Neural crest cell (in vitro differentiated cells): Measurements from ENCODE around the gene ETV2. TPM values are rescaled to one million over a fixed set of nuclear protein-coding genes. Genes with fewer than 3 reads are reported as not detected.

Experiments used
- DNase-seq: peaks from one replicate; pipeline ENCODE4 v3.0.0; 2021; ENCODE audit warnings: low read depth, mixed read lengths, low spot score
- H3K27ac Mint-ChIP-seq: one replicate; pipeline ENCODE4 v1.8.0; 2021; ENCODE audit warnings: mild to moderate bottlenecking, mixed read lengths; ENCODE audit not compliant: unreplicated experiment
- H3K27me3 Mint-ChIP-seq: 2 replicates; pipeline ENCODE4 v1.8.0; 2021; ENCODE audit warnings: low read depth, mild to moderate bottlenecking, mixed read lengths
- H3K36me3 Mint-ChIP-seq: 2 replicates; pipeline ENCODE4 v1.8.0; 2021; ENCODE audit warnings: low read depth, mild to moderate bottlenecking, mixed read lengths
- H3K4me1 Mint-ChIP-seq: 2 replicates; pipeline ENCODE4 v1.8.0; 2021; ENCODE audit warnings: mixed read lengths
- H3K4me3 Mint-ChIP-seq: one replicate; pipeline ENCODE4 v1.8.0; 2021; ENCODE audit warnings: mild to moderate bottlenecking, mixed read lengths
- H3K9me3 Mint-ChIP-seq: 2 replicates; pipeline ENCODE4 v1.8.0; 2021; ENCODE audit warnings: mixed read lengths
- total RNA-seq: library from RNA; stranded (reverse); gene quantifications from 2 replicates; pipeline ENCODE4 v1.2.1, GENCODE V29; 2021
- TF ChIP-seq, protein P1 (sequence below): fragments of 200-600 bp; sonication (generic); conservative IDR thresholded peaks from 2 replicates; pipeline ENCODE4 v1.5.0; 2021; ENCODE audit warnings: antibody characterized with exemption, mild to moderate bottlenecking

Gene ETV2
- total RNA-seq, 1 donor from 2014 or later = 1.8 TPM

DNA sequence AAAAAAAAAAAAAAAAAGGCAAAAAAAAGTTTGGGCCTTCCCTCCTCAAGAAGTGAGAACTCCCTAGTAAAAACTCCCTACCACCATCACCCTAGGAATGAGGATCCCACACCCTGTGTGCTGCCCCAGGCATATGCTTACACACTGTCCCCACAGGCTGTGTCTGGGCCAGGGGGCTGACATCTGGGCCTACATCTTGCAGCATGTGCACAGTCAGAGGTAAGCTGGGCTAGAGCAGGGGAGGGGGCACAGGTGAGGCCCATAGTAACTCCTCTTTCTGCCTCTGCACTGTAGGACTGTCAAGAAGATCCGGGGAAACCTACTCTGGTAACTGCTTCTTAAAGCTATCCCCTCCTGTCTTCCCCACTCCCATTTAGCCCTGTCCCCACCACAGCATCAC, 28.0 kb upstream of the ETV2 start:
- peak overlapping the region; percentile 6 for H3K27ac Mint-ChIP-seq
- H3K27me3 Mint-ChIP-seq = no peaks in the 10 kb centered on the region
- TF ChIP-seq, protein P1, sequence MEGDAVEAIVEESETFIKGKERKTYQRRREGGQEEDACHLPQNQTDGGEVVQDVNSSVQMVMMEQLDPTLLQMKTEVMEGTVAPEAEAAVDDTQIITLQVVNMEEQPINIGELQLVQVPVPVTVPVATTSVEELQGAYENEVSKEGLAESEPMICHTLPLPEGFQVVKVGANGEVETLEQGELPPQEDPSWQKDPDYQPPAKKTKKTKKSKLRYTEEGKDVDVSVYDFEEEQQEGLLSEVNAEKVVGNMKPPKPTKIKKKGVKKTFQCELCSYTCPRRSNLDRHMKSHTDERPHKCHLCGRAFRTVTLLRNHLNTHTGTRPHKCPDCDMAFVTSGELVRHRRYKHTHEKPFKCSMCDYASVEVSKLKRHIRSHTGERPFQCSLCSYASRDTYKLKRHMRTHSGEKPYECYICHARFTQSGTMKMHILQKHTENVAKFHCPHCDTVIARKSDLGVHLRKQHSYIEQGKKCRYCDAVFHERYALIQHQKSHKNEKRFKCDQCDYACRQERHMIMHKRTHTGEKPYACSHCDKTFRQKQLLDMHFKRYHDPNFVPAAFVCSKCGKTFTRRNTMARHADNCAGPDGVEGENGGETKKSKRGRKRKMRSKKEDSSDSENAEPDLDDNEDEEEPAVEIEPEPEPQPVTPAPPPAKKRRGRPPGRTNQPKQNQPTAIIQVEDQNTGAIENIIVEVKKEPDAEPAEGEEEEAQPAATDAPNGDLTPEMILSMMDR = no peak
- peaks cover 11% of the 10 kb centered on the region for H3K4me1 Mint-ChIP-seq
- peaks cover 3% of the 10 kb centered on the region for H3K36me3 Mint-ChIP-seq
- DNase-seq = no peak
- peak overlapping the region; percentile 92 for H3K4me3 Mint-ChIP-seq
- H3K9me3 Mint-ChIP-seq = peaks cover under 1% of the 10 kb centered on the region

DNA sequence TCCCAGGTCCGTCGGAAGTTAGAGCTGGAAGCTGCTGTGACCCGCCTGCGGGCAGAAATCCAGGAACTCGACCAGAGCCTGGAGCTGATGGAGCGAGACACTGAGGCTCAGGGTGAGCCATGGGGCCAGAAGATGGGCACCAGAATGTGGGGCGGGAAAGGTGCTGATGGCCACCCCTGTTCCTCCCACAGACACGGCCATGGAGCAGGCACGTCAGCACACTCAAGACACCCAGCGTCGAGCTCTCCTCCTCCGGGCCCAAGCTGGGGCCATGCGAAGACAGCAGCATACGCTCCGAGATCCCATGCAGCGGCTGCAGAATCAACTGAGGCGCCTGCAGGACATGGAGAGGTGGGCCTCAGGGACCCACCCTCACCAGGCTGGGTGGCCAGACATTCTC, 26.5 kb upstream of the ETV2 start:
- H3K36me3 Mint-ChIP-seq = peaks cover 3% of the 10 kb centered on the region
- H3K27ac Mint-ChIP-seq = no peak overlapping the region
- H3K27me3 Mint-ChIP-seq = no peaks in the 10 kb centered on the region
- DNase-seq = no peak
- peak overlapping the region; percentile 54 for H3K4me3 Mint-ChIP-seq
- peaks cover 11% of the 10 kb centered on the region for H3K4me1 Mint-ChIP-seq
- no peaks in the 10 kb centered on the region for H3K9me3 Mint-ChIP-seq
- TF ChIP-seq, protein P1 = no peak

- no peaks in the 10 kb centered on the region for H3K9me3 Mint-ChIP-seq
- H3K27ac Mint-ChIP-seq = no peak overlapping the region
- TF ChIP-seq, protein P1 = no peak
- DNase-seq = no peak
- no peaks in the 10 kb centered on the region for H3K27me3 Mint-ChIP-seq
- peaks cover under 1% of the 10 kb centered on the region for H3K4me1 Mint-ChIP-seq
- peaks cover 3% of the 10 kb centered on the region for H3K36me3 Mint-ChIP-seq
- H3K4me3 Mint-ChIP-seq = no peak overlapping the region
Observed at GRCh38 chr19:35618857-35619256, 22.7 kb upstream of the ETV2 start.

DNA sequence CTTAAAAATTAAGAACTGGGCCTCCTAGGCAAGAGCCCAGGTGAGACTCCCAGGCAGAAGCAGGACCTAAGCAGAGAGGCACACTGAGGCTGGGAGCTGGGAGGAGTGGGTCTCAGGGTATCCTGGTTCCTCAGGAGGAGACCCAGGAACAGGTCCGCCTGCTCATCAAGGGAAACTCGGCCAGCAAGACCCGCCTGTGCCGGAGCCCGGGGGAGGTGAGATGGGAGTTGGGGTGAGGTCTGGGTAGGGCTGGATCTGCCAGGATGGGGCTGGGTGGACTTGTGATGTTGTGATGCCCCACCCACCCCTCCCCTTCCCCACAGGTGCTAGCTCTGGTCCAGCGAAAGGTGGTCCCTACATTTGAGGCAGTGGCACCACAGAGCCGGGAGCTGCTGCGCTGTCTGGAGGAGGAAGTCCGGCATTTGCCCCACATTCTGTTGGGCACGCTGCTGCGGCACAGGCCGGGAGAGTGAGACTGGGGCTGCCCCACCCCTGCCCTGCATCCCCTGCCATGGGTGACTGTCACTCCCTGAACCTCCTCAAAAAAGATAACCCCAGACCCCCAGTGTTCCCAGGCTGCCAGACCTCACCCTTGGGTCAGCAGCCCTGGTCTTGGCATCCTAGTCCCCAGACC, 22.1 kb upstream of the ETV2 start:
- no peak for DNase-seq
- no peaks in the 10 kb centered on the region for H3K9me3 Mint-ChIP-seq
- TF ChIP-seq, protein P1 = no peak
- no peaks in the 10 kb centered on the region for H3K27me3 Mint-ChIP-seq
- no peaks in the 10 kb centered on the region for H3K4me1 Mint-ChIP-seq
- peaks cover 3% of the 10 kb centered on the region for H3K36me3 Mint-ChIP-seq
- H3K27ac Mint-ChIP-seq = no peak overlapping the region
- no peak overlapping the region for H3K4me3 Mint-ChIP-seq

DNA sequence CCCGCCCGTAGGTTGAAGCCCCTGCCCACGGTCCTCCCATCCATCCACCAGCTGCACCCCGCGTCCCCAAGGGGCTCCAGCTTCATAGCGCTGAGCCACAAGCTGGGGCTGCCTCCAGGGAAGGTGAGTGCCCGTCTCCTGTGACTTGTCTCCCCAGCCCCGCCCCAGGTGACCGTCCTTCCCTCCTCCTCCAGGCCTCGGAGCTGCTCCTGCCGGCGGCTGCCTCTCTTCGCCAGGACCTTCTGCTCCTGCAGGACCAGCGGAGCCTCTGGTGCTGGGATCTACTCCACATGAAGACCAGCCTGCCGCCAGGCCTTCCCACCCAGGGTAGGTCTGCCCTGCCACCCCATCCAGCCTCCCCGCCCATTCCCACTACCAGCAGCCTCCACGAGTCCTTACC, 21.5 kb upstream of the ETV2 start:
- H3K27me3 Mint-ChIP-seq = no peaks in the 10 kb centered on the region
- TF ChIP-seq, protein P1 = no peak
- H3K36me3 Mint-ChIP-seq = peaks cover 3% of the 10 kb centered on the region
- H3K27ac Mint-ChIP-seq = no peak overlapping the region
- H3K9me3 Mint-ChIP-seq = no peaks in the 10 kb centered on the region
- no peaks in the 10 kb centered on the region for H3K4me1 Mint-ChIP-seq
- peak overlapping the region; percentile 12 for H3K4me3 Mint-ChIP-seq
- DNase-seq = no peak
